Liver (tissue), 9 donors: ENCODE data around the gene TMPRSS6. TPM values are rescaled to one million over a fixed set of nuclear protein-coding genes. Genes with fewer than 3 reads are reported as not detected.

ENCODE experiments used
- DNase-seq: peaks from one replicate; pipeline ENCODE4 v3.0.0-alpha.2; 2017; ENCODE audit warnings: low spot score
- H3K27ac ChIP-seq, 2 donors: one replicate each; pipeline ENCODE4 v1.7.0; 2013; ENCODE audit warnings: inconsistent platforms in 2 of 2, low read length in 2 of 2, control low read depth in 1 of 2, low read depth in 1 of 2, mild to moderate bottlenecking in 1 of 2
- H3K27me3 ChIP-seq, 4 donors: one replicate each; pipeline versions ENCODE4 v1.6.1 to v1.7.0; 2013; ENCODE audit warnings: low read length in 3 of 4, inconsistent platforms in 1 of 4, mild to moderate bottlenecking in 1 of 4, moderate library complexity in 1 of 4; ENCODE audit not compliant: control insufficient read depth in 4 of 4, insufficient read depth in 4 of 4
- H3K36me3 ChIP-seq, 4 donors: one replicate each; pipeline versions ENCODE4 v1.6.1 to v1.7.0; 2013; ENCODE audit warnings: low read length in 3 of 4, mild to moderate bottlenecking in 3 of 4, low read depth in 1 of 4, moderate library complexity in 1 of 4; ENCODE audit not compliant: control insufficient read depth in 4 of 4, insufficient read depth in 3 of 4
- H3K4me1 ChIP-seq, 4 donors: one replicate each; pipeline versions ENCODE4 v1.6.1 to v1.7.0; 2013; ENCODE audit warnings: low read length in 3 of 4, mild to moderate bottlenecking in 3 of 4, moderate library complexity in 1 of 4; ENCODE audit not compliant: control insufficient read depth in 4 of 4, insufficient read depth in 4 of 4
- H3K4me3 ChIP-seq, 3 donors: one replicate each; pipeline versions ENCODE4 v1.6.1 to v1.7.0; 2013; ENCODE audit warnings: low read length in 3 of 3, control low read depth in 1 of 3, low read depth in 1 of 3, mild to moderate bottlenecking in 1 of 3
- H3K9ac ChIP-seq, 2 donors: one replicate each; pipeline ENCODE4 v1.7.0; 2013; ENCODE audit warnings: low read length in 2 of 2, mild to moderate bottlenecking in 2 of 2, moderate library complexity in 2 of 2, control low read depth in 1 of 2, low read depth in 1 of 2
- H3K9me3 ChIP-seq, 4 donors: one replicate each; pipeline versions ENCODE4 v1.6.1 to v1.7.0; 2013; ENCODE audit warnings: low read length in 3 of 4; ENCODE audit not compliant: control insufficient read depth in 4 of 4
- GABPA ChIP-seq, 2 donors: IDR thresholded peaks in 1 of 2; conservative IDR thresholded peaks in 1 of 2; 2 replicates each; pipeline ENCODE4 v1.6.1; 2016; ENCODE audit warnings: antibody characterized with exemption in 2 of 2, mild to moderate bottlenecking in 1 of 2, moderate library complexity in 1 of 2
- HNF4A ChIP-seq, 2 donors: conservative IDR thresholded peaks; 2 replicates each; pipeline ENCODE4 v1.6.1; 2016; ENCODE audit warnings: antibody characterized with exemption in 2 of 2, mild to moderate bottlenecking in 2 of 2
- RAD21 ChIP-seq, 2 donors: IDR thresholded peaks; 2 replicates each; pipeline ENCODE4 v1.6.1; 2016; ENCODE audit warnings: antibody characterized with exemption in 2 of 2, mild to moderate bottlenecking in 2 of 2
- RXRA ChIP-seq, 2 donors: IDR thresholded peaks; 2 replicates each; pipeline ENCODE4 v1.6.1; 2017 to 2018; ENCODE audit warnings: antibody characterized with exemption in 2 of 2, mild to moderate bottlenecking in 1 of 2
- TAF1 ChIP-seq: conservative IDR thresholded peaks from 2 replicates; pipeline ENCODE4 v1.6.1; 2016; ENCODE audit warnings: antibody characterized with exemption, mild to moderate bottlenecking
- WGBS: extraction: QIAGEN DNeasy Blood & Tissue Kit; methylation state at CpG from one replicate; pipeline ENCODE4 v1.1.7; 2013; 5-methylcytosine and 5-hydroxymethylcytosine counted together
- polyA plus RNA-seq, 2 donors: library from polyadenylated mRNA; stranded (reverse) in 1 of 2; unstranded in 1 of 2; fragments of 200-250 nt in 1 of 2; fragments of >200 nt in 1 of 2; fragmentation: Nextera tagmentation in 1 of 2; extraction: Ambion mirVana in 1 of 2; gene quantifications; one replicate each; pipeline versions ENCODE4 v1.2.1 to v1.2.3, GENCODE V29; 2013 to 2015
- total RNA-seq, 2 donors: library from RNA; depleted of rRNA; stranded (reverse); fragments of >200 nt; gene quantifications; one replicate each; pipeline ENCODE4 v1.2.3, GENCODE V29; 2014
- TF ChIP-seq, protein P1 (sequence below): IDR thresholded peaks from 2 replicates; pipeline ENCODE4 v1.6.1; 2016; ENCODE audit warnings: antibody characterized with exemption, mild to moderate bottlenecking
- TF ChIP-seq, protein P2 (sequence below): IDR thresholded peaks from 2 replicates; pipeline ENCODE4 v1.6.1; 2016; ENCODE audit warnings: antibody characterized with exemption
- TF ChIP-seq, protein P3 (sequence below): IDR thresholded peaks from 2 replicates; pipeline ENCODE4 v1.6.1; 2016; ENCODE audit warnings: antibody characterized with exemption
- donor health status: healthy.
- donor health status: healthy.
- donor health status: healthy.
- donor health status: healthy.
- donor health status: healthy.

Gene TMPRSS6
- total and polyA plus RNA-seq, 4 donors, result 12.6 to 47.1 (median 39.9) TPM

DNA sequence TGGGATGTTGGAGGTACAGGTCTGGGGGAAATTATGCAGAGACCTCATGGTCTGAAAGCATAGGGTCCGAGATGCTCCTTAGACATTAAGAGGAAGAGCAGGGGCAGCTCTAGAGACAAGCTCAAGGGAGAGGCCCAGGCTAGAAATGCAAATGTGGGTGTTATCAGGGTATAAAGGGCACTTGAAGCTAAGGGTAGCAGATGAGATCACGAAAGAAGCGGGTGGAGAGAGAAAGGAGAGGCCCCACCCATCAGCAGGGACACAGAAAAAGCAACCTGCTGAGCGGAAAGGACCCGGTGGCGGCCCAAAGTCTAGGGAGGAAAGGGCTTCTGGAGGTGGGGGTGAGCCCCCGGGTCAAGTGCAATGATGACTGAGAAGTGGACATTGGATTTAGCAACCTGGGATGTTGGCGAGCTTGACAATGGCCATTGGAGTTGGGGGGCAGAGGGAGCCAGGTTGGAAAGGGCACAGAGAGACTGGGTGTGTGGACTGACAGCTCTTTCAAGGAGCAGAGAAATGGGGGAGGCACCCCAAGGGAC, 8.9 kb downstream of the TMPRSS6 start:
- no peak for DNase-seq
- peaks cover 2 to 45% (median 21%) of the 10 kb centered on the region in 4 donors for H3K36me3 ChIP-seq
- no peak overlapping the region for H3K9ac ChIP-seq
- WGBS, result 74% methylated on average over 8 of the region's 8 CpGs
- no peak for TF ChIP-seq GABPA (IDR thresholded peaks at IDR 0.05 in 1 of 2, conservative IDR thresholded peaks at IDR 0.05 in 1 of 2)
- TF ChIP-seq HNF4A (conservative IDR thresholded peaks at IDR 0.05), result peak in 1 of 2 donors; percentile 37
- H3K9me3 ChIP-seq, result no peaks in the 10 kb centered on the region
- peaks cover 0 to 10% (median 2%) of the 10 kb centered on the region in 4 donors for H3K4me1 ChIP-seq
- no peaks in the 10 kb centered on the region for H3K27me3 ChIP-seq
- no peak overlapping the region for H3K4me3 ChIP-seq
- no peak overlapping the region for H3K27ac ChIP-seq

DNA sequence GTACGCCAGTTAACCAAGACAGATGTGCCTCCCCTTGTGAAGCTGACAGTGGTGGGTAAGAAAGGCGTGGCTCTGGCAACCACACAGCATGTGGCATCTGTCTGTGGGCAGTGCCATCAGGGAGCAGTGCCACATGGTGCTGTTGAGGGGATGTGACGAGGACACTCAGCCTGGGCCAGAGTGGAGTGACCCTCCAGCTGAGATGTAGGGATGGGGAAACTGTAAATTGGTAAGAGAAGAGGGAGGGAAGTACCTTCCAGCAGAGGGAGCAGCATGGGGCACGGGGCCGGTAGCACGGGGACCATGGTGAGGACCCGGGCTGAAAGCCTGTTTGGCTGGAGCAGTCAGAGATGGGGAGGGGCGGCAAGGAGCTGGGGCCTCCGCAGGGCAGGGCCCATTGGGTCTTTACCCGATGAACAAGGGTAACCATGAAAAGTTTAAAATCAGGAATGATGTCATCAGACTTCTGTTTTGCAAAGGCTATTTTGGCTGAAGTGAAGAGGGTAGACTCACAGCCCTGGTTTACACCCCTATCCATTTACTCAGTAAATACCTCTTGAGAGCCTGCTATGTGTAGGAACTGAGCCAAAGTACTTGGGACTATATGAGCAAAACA, 10.4 kb downstream of the TMPRSS6 start:
- Histone ChIP-seq H3K4me1 (peaks cover 0 to 7% (median 2%) of the 10 kb centered on the region in 4 donors), H3K4me3 (no peak overlapping the region), H3K27ac (no peak overlapping the region), H3K36me3 (peaks cover 2 to 49% (median 25%) of the 10 kb centered on the region in 4 donors), H3K9me3 (no peaks in the 10 kb centered on the region), H3K27me3 (no peaks in the 10 kb centered on the region), H3K9ac (no peak overlapping the region)
- no peak for DNase-seq
- no peak for TF ChIP-seq HNF4A (conservative IDR thresholded peaks at IDR 0.05)
- peak in 1 of 2 donors; percentile 38 for TF ChIP-seq RAD21 (IDR thresholded peaks at IDR 0.05)
- 80% methylated on average over 10 of the region's 10 CpGs for WGBS

DNA sequence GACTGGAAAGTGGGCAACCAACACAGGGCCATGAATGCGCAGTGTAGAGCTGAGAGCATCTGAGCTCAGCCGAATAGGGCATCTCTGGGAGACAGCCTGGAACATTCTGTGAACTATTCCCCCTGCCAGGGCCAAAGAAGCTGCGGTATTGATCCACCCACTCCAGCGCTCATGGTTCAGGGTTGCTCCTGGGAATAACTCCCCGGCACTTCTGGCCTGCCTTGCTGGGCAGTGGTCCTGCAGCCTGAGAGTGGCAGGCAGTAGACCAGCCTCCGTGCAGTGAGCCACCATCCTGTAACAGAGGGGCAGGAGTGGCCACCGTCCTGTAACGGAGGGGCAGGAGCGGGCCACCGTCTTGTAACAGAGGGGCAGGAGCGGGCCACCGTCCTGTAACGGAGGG, 12.2 kb downstream of the TMPRSS6 start:
- H3K27me3 ChIP-seq, result no peaks in the 10 kb centered on the region
- peaks cover 0 to 7% (median 2%) of the 10 kb centered on the region in 4 donors for H3K4me1 ChIP-seq
- no peak overlapping the region for H3K27ac ChIP-seq
- H3K9me3 ChIP-seq, result no peaks in the 10 kb centered on the region
- no peak for DNase-seq
- H3K36me3 ChIP-seq, result peaks cover 2 to 49% (median 22%) of the 10 kb centered on the region in 4 donors
- H3K4me3 ChIP-seq, result no peak overlapping the region
- TF ChIP-seq GABPA (IDR thresholded peaks at IDR 0.05 in 1 of 2, conservative IDR thresholded peaks at IDR 0.05 in 1 of 2) (no peak), TAF1 (no peak)
- TF ChIP-seq, protein P1, sequence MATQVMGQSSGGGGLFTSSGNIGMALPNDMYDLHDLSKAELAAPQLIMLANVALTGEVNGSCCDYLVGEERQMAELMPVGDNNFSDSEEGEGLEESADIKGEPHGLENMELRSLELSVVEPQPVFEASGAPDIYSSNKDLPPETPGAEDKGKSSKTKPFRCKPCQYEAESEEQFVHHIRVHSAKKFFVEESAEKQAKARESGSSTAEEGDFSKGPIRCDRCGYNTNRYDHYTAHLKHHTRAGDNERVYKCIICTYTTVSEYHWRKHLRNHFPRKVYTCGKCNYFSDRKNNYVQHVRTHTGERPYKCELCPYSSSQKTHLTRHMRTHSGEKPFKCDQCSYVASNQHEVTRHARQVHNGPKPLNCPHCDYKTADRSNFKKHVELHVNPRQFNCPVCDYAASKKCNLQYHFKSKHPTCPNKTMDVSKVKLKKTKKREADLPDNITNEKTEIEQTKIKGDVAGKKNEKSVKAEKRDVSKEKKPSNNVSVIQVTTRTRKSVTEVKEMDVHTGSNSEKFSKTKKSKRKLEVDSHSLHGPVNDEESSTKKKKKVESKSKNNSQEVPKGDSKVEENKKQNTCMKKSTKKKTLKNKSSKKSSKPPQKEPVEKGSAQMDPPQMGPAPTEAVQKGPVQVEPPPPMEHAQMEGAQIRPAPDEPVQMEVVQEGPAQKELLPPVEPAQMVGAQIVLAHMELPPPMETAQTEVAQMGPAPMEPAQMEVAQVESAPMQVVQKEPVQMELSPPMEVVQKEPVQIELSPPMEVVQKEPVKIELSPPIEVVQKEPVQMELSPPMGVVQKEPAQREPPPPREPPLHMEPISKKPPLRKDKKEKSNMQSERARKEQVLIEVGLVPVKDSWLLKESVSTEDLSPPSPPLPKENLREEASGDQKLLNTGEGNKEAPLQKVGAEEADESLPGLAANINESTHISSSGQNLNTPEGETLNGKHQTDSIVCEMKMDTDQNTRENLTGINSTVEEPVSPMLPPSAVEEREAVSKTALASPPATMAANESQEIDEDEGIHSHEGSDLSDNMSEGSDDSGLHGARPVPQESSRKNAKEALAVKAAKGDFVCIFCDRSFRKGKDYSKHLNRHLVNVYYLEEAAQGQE, result no peak
- 82% methylated on average over 13 of the region's 13 CpGs for WGBS
- H3K9ac ChIP-seq, result no peak overlapping the region

DNA sequence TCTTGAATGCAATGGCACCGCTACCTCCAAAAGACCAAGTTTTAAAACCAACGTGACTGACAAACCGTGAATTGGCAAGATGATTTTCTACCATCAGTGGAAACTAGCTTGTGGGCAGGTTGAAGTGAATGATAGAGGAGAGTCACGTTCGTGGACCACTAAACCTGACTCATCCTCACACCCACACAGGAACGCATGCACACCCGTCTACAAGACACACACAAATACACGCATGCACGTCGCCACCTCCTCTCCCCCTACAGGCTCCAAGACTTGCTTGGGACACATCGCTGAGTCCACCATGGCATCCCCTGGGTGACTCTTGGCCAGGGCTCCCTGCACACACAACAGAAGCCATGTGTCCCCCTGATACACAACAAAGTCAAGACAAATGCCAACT, 14.4 kb downstream of the TMPRSS6 start:
- Histone ChIP-seq H3K36me3 (peaks cover 0 to 39% (median 20%) of the 10 kb centered on the region in 4 donors), H3K9ac (no peak overlapping the region), H3K4me1 (peaks cover 0 to 7% (median 0%) of the 10 kb centered on the region in 4 donors), H3K27me3 (no peaks in the 10 kb centered on the region), H3K27ac (no peak overlapping the region), H3K9me3 (no peaks in the 10 kb centered on the region), H3K4me3 (no peak overlapping the region)
- DNase-seq, result no peak
- TF ChIP-seq, protein P2, sequence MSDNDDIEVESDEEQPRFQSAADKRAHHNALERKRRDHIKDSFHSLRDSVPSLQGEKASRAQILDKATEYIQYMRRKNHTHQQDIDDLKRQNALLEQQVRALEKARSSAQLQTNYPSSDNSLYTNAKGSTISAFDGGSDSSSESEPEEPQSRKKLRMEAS, result no peak
- TF ChIP-seq, protein P3, sequence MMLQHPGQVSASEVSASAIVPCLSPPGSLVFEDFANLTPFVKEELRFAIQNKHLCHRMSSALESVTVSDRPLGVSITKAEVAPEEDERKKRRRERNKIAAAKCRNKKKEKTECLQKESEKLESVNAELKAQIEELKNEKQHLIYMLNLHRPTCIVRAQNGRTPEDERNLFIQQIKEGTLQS, result no peak
- TF ChIP-seq RXRA (IDR thresholded peaks at IDR 0.05) (no peak), GABPA (IDR thresholded peaks at IDR 0.05 in 1 of 2, conservative IDR thresholded peaks at IDR 0.05 in 1 of 2) (no peak)
- WGBS, result 86% methylated on average over 11 of the region's 11 CpGs
